Sigmoid colon (tissue), 4 donors: ENCODE results near the gene GREB1.

ENCODE experiments used
- EP300 ChIP-seq, 4 donors: sonication (generic); formaldehyde crosslinking; IDR thresholded peaks; one replicate each; pipeline ENCODE4 v1.6.1; 2017; ENCODE audit warnings: antibody characterized with exemption in 4 of 4
- POLR2A ChIP-seq, 2 donors: fragments of 450-650 bp; IDR thresholded peaks; one replicate each; pipeline ENCODE4 v1.6.1; 2016; ENCODE audit warnings: antibody characterized with exemption in 2 of 2, mild to moderate bottlenecking in 2 of 2, moderate library complexity in 2 of 2
- POLR2AphosphoS5 ChIP-seq, 4 donors: sonication (generic); formaldehyde crosslinking; IDR thresholded peaks; one replicate each; pipeline ENCODE4 v1.6.1; 2017; ENCODE audit warnings: antibody characterized with exemption in 4 of 4
- TF ChIP-seq, protein P1 (sequence below), 4 experiments: fragments of 450-650 bp in 3 of 4; fragments of 200-600 bp in 1 of 4; IDR thresholded peaks; one replicate each; pipeline ENCODE4 v1.5.1; 2016 to 2019; ENCODE audit warnings: antibody characterized with exemption in 4 of 4, mild to moderate bottlenecking in 3 of 4, moderate library complexity in 2 of 4

DNA sequence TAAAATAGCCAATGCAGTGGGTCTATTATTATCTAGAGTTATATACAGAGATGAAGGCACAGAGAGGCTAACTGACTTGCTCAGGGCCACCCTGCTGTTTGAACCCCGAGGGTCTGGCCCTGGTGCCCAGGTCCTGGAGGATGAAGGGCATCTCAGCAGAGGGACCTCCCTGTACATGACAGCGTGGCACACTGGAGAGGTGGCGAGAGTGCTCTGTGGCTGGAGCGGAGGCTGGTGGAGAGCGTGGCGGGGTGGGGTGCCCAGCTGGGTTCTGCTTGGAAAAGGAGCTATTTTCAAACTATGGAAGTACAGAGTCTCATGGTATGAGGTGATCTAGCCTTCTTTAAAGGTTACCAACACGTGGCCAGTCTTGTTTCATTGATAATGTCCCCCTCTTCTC lies 35.8 kb downstream of the GREB1 start:
- TF ChIP-seq, protein P1, sequence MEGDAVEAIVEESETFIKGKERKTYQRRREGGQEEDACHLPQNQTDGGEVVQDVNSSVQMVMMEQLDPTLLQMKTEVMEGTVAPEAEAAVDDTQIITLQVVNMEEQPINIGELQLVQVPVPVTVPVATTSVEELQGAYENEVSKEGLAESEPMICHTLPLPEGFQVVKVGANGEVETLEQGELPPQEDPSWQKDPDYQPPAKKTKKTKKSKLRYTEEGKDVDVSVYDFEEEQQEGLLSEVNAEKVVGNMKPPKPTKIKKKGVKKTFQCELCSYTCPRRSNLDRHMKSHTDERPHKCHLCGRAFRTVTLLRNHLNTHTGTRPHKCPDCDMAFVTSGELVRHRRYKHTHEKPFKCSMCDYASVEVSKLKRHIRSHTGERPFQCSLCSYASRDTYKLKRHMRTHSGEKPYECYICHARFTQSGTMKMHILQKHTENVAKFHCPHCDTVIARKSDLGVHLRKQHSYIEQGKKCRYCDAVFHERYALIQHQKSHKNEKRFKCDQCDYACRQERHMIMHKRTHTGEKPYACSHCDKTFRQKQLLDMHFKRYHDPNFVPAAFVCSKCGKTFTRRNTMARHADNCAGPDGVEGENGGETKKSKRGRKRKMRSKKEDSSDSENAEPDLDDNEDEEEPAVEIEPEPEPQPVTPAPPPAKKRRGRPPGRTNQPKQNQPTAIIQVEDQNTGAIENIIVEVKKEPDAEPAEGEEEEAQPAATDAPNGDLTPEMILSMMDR (IDR thresholded peaks at IDR 0.05): no peak
- TF ChIP-seq POLR2A (IDR thresholded peaks at IDR 0.05) (no peak), POLR2AphosphoS5 (IDR thresholded peaks at IDR 0.05) (no peak), EP300 (IDR thresholded peaks at IDR 0.05) (no peak)
